DOHH2 (cell line): Measurements from ENCODE around the gene TFAP2D.

Experiments
- CTCF ChIP-seq: fragments of 200-600 bp; sonication (generic); IDR thresholded peaks from one replicate; pipeline ENCODE4 v1.5.1; 2014; ENCODE audit warnings: antibody characterized with exemption, mild to moderate bottlenecking, low read depth, low read length; ENCODE audit not compliant: poor library complexity, severe bottlenecking
- EZH2phosphoT487 ChIP-seq: fragments of 200-600 bp; sonication (generic); IDR thresholded peaks from 2 replicates; pipeline ENCODE4 v1.6.1; 2017; ENCODE audit warnings: borderline replicate concordance, mild to moderate bottlenecking, antibody characterized with exemption, low read length, moderate library complexity, mixed read lengths

- TF ChIP-seq CTCF (no peak), EZH2phosphoT487 (no peak)
These were observed 11.2 kb downstream of the TFAP2D start for GRCh38 chr6:50724381-50725124.
